ENCODE results near the gene SLC36A3. TPM values are rescaled to one million over a fixed set of nuclear protein-coding genes. Genes with fewer than 3 reads are reported as not detected.

The SLC36A3 gene
- polyA plus RNA-seq, 1 experiment: not detected

- CTCF ChIA-PET: interaction anchor here (1.2 to 2.5 kb wide), 2 partner anchors 10 to 68 kb away, joined by 4 to 8 read pairs; no protein-coding TSS in a partner anchor
- H3K9me3 ChIP-seq (ENCODE audit: control insufficient read depth, insufficient read depth, low read length): no peaks in the 10 kb centered on the region
- no peak for DNase-seq (ENCODE audit: low read depth, low spot score)
- H3K4me3 ChIP-seq (ENCODE audit: low read depth, low read length): no peak overlapping the region
- POLR2A ChIA-PET: no interaction called here
- H3K27ac ChIP-seq (ENCODE audit: low read depth, low read length): no peak overlapping the region
- no peak for TF ChIP-seq CTCF (IDR thresholded peaks at IDR 0.05; ENCODE audit: low read depth, low read length)
- H3K27me3 ChIP-seq (ENCODE audit: control insufficient read depth, insufficient read depth, low read length): peaks cover 3% of the 10 kb centered on the region
Measured at GRCh38 chr5:151248651-151249050, 54.9 kb downstream of the SLC36A3 start.

GRCh38 chr5:151245680-151246219, 57.8 kb downstream of the SLC36A3 start:
- POLR2A ChIA-PET: no interaction called here
- Histone ChIP-seq H3K27ac (ENCODE audit: low read depth, low read length) (no peak overlapping the region), H3K9me3 (ENCODE audit: control insufficient read depth, insufficient read depth, low read length) (no peaks in the 10 kb centered on the region), H3K4me3 (ENCODE audit: low read depth, low read length) (no peak overlapping the region), H3K27me3 (ENCODE audit: control insufficient read depth, insufficient read depth, low read length) (peaks cover 6% of the 10 kb centered on the region)
- DNase-seq (ENCODE audit: low read depth, low spot score): no peak
- CTCF ChIA-PET: no interaction called here
- no peak for TF ChIP-seq CTCF (IDR thresholded peaks at IDR 0.05; ENCODE audit: low read depth, low read length)

- no peak for DNase-seq (ENCODE audit: low read depth, low spot score)
- no peaks in the 10 kb centered on the region for H3K9me3 ChIP-seq (ENCODE audit: control insufficient read depth, insufficient read depth, low read length)
- CTCF ChIA-PET: no interaction called here
- no peak overlapping the region for H3K27ac ChIP-seq (ENCODE audit: low read depth, low read length)
- POLR2A ChIA-PET: no interaction called here
- H3K27me3 ChIP-seq (ENCODE audit: control insufficient read depth, insufficient read depth, low read length): peaks cover 9% of the 10 kb centered on the region
- H3K4me3 ChIP-seq (ENCODE audit: low read depth, low read length): no peak overlapping the region
- no peak for TF ChIP-seq CTCF (IDR thresholded peaks at IDR 0.05; ENCODE audit: low read depth, low read length)
Measured at GRCh38 chr5:151244206-151244605, 59.4 kb downstream of the SLC36A3 start.

- peaks cover 10% of the 10 kb centered on the region for H3K27me3 ChIP-seq (ENCODE audit: control insufficient read depth, insufficient read depth, low read length)
- TF ChIP-seq CTCF (IDR thresholded peaks at IDR 0.05; ENCODE audit: low read depth, low read length): no peak
- CTCF ChIA-PET: interaction anchor here (0.6 kb wide), 1 partner anchor 73 kb away, joined by 7 read pairs; no protein-coding TSS in a partner anchor
Measured at GRCh38 chr5:151243564-151243963, 60.0 kb downstream of the SLC36A3 start.

GRCh38 chr5:151243127-151243526, 60.4 kb downstream of the SLC36A3 start:
- no peak overlapping the region for H3K27ac ChIP-seq (ENCODE audit: low read depth, low read length)
- H3K27me3 ChIP-seq (ENCODE audit: control insufficient read depth, insufficient read depth, low read length): peaks cover 14% of the 10 kb centered on the region
- no peak for TF ChIP-seq CTCF (IDR thresholded peaks at IDR 0.05; ENCODE audit: low read depth, low read length)
- no peaks in the 10 kb centered on the region for H3K9me3 ChIP-seq (ENCODE audit: control insufficient read depth, insufficient read depth, low read length)
- DNase-seq (ENCODE audit: low read depth, low spot score): no peak
- CTCF ChIA-PET: interaction anchor here (0.6 to 1.2 kb wide), 2 partner anchors 74 to 78 kb away, joined by 4 to 7 read pairs; no protein-coding TSS in a partner anchor
- POLR2A ChIA-PET: interaction anchor here (0.7 kb wide), 1 partner anchor 14 kb away, joined by 3 read pairs; no protein-coding TSS in a partner anchor
- H3K4me3 ChIP-seq (ENCODE audit: low read depth, low read length): no peak overlapping the region

More at GRCh38 chr5:151243564-151243963, 60.0 kb downstream of the SLC36A3 start:
- H3K27ac ChIP-seq (ENCODE audit: low read depth, low read length): no peak overlapping the region
- H3K4me3 ChIP-seq (ENCODE audit: low read depth, low read length): no peak overlapping the region
- DNase-seq (ENCODE audit: low read depth, low spot score): no peak
- H3K9me3 ChIP-seq (ENCODE audit: control insufficient read depth, insufficient read depth, low read length): no peaks in the 10 kb centered on the region
- POLR2A ChIA-PET: interaction anchor here (0.7 kb wide), 1 partner anchor 14 kb away, joined by 3 read pairs; no protein-coding TSS in a partner anchor
